DOHH2 (cell line): ENCODE data around the gene DDX4.

Source experiments
- EZH2phosphoT487 ChIP-seq: fragments of 200-600 bp; sonication (generic); IDR thresholded peaks from 2 replicates; pipeline ENCODE4 v1.6.1; 2017; ENCODE audit warnings: borderline replicate concordance, mild to moderate bottlenecking, antibody characterized with exemption, low read length, moderate library complexity, mixed read lengths
- TF ChIP-seq, protein P1 (sequence below): fragments of 200-600 bp; sonication (generic); IDR thresholded peaks from one replicate; pipeline ENCODE4 v1.5.1; 2014; ENCODE audit warnings: antibody characterized with exemption, mild to moderate bottlenecking, low read depth, low read length; ENCODE audit not compliant: poor library complexity, severe bottlenecking

DNA sequence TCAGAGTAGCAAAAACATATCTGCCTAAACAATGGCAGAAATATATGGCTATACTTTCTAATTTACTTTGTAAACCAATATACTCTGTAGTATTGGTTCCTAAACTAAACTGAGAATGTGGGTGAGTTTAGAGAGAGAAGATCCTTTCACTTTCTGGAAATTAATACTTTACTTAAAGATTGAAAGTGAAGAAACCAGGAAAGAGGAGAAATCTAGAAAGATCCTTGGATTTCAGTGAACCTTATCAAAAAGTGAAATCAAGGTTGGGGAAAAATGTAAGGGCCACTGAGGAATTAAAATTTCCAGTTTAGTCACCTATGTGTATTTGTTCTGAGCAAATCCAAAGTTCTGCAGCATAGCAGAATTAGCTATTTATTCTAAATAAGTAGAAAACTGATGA lies 31.6 kb upstream of the DDX4 start:
- TF ChIP-seq, protein P1, sequence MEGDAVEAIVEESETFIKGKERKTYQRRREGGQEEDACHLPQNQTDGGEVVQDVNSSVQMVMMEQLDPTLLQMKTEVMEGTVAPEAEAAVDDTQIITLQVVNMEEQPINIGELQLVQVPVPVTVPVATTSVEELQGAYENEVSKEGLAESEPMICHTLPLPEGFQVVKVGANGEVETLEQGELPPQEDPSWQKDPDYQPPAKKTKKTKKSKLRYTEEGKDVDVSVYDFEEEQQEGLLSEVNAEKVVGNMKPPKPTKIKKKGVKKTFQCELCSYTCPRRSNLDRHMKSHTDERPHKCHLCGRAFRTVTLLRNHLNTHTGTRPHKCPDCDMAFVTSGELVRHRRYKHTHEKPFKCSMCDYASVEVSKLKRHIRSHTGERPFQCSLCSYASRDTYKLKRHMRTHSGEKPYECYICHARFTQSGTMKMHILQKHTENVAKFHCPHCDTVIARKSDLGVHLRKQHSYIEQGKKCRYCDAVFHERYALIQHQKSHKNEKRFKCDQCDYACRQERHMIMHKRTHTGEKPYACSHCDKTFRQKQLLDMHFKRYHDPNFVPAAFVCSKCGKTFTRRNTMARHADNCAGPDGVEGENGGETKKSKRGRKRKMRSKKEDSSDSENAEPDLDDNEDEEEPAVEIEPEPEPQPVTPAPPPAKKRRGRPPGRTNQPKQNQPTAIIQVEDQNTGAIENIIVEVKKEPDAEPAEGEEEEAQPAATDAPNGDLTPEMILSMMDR, result no peak
- no peak for TF ChIP-seq EZH2phosphoT487
